ENCODE data around the gene CDC16.

The CDC16 gene

GRCh38 chr13:114286808-114287207 lies 52.1 kb downstream of the CDC16 start:
- Histone ChIP-seq H3K27me3 (ENCODE audit: insufficient read depth, low read depth, severe bottlenecking) (no peaks in the 10 kb centered on the region), H3K27ac (no peak overlapping the region), H3K36me3 (peaks cover 89% of the 10 kb centered on the region), H3K9me3 (ENCODE audit: severe bottlenecking) (no peaks in the 10 kb centered on the region), H3K4me3 (ENCODE audit: low read depth, low read length) (no peak overlapping the region)
- no peak for DNase-seq
- no peak for TF ChIP-seq CTCF (IDR thresholded peaks at IDR 0.05; ENCODE audit: low read depth, low read length)

- Histone ChIP-seq H3K27ac (no peak overlapping the region), H3K27me3 (ENCODE audit: insufficient read depth, low read depth, severe bottlenecking) (no peaks in the 10 kb centered on the region), H3K4me3 (ENCODE audit: low read depth, low read length) (no peak overlapping the region), H3K9me3 (ENCODE audit: severe bottlenecking) (no peaks in the 10 kb centered on the region), H3K36me3 (peaks cover 91% of the 10 kb centered on the region)
- no peak for TF ChIP-seq CTCF (IDR thresholded peaks at IDR 0.05; ENCODE audit: low read depth, low read length)
- no peak for DNase-seq
These were observed 53.5 kb downstream of the CDC16 start for GRCh38 chr13:114288157-114288591.

GRCh38 chr13:114296448-114296847 lies 61.8 kb downstream of the CDC16 start:
- Histone ChIP-seq H3K4me3 (ENCODE audit: low read depth, low read length) (no peak overlapping the region), H3K27ac (no peak overlapping the region), H3K27me3 (ENCODE audit: insufficient read depth, low read depth, severe bottlenecking) (no peaks in the 10 kb centered on the region), H3K36me3 (peaks cover 85% of the 10 kb centered on the region), H3K9me3 (ENCODE audit: severe bottlenecking) (no peaks in the 10 kb centered on the region)
- TF ChIP-seq CTCF (IDR thresholded peaks at IDR 0.05; ENCODE audit: low read depth, low read length), result no peak
- no peak for DNase-seq

GRCh38 chr13:114296902-114297301 lies 62.2 kb downstream of the CDC16 start:
- Histone ChIP-seq H3K36me3 (peaks cover 86% of the 10 kb centered on the region), H3K4me3 (ENCODE audit: low read depth, low read length) (no peak overlapping the region), H3K27me3 (ENCODE audit: insufficient read depth, low read depth, severe bottlenecking) (no peaks in the 10 kb centered on the region), H3K9me3 (ENCODE audit: severe bottlenecking) (no peaks in the 10 kb centered on the region), H3K27ac (no peak overlapping the region)
- no peak for DNase-seq
- no peak for TF ChIP-seq CTCF (IDR thresholded peaks at IDR 0.05; ENCODE audit: low read depth, low read length)

- no peaks in the 10 kb centered on the region for H3K27me3 ChIP-seq (ENCODE audit: insufficient read depth, low read depth, severe bottlenecking)
- H3K9me3 ChIP-seq (ENCODE audit: severe bottlenecking), result no peaks in the 10 kb centered on the region
- H3K27ac ChIP-seq, result no peak overlapping the region
- no peak overlapping the region for H3K4me3 ChIP-seq (ENCODE audit: low read depth, low read length)
- no peak for DNase-seq
- peaks cover 92% of the 10 kb centered on the region for H3K36me3 ChIP-seq
- no peak for TF ChIP-seq CTCF (IDR thresholded peaks at IDR 0.05; ENCODE audit: low read depth, low read length)
These were observed 64.2 kb downstream of the CDC16 start for GRCh38 chr13:114298866-114299265.

GRCh38 chr13:114299604-114300305 lies 65.1 kb downstream of the CDC16 start:
- Histone ChIP-seq H3K4me3 (ENCODE audit: low read depth, low read length) (no peak overlapping the region), H3K27ac (peak overlapping the region; percentile 19; the same call in 1 of the 2 replicates), H3K27me3 (ENCODE audit: insufficient read depth, low read depth, severe bottlenecking) (no peaks in the 10 kb centered on the region), H3K36me3 (peaks cover 95% of the 10 kb centered on the region), H3K9me3 (ENCODE audit: severe bottlenecking) (no peaks in the 10 kb centered on the region)
- no peak for TF ChIP-seq CTCF (IDR thresholded peaks at IDR 0.05; ENCODE audit: low read depth, low read length)
- no peak for DNase-seq

All from WERI-Rb-1 (cell line).